Spinal cord (tissue), 9 donors: ENCODE measurements around the gene HS6ST3. TPM values are rescaled to one million over a fixed set of nuclear protein-coding genes. Genes with fewer than 3 reads are reported as not detected.

Experiments used
- DNase-seq, 6 donors: peaks; one replicate each; pipeline versions ENCODE4 v3.0.0 to v3.0.0-alpha.2; 2013 to 2015; ENCODE audit warnings: low spot score in 6 of 6, low read depth in 4 of 6
- H3K27ac ChIP-seq: one replicate; pipeline ENCODE4 v1.5.1; 2013; ENCODE audit warnings: low read depth, low read length, control low read depth
- H3K27me3 ChIP-seq: one replicate; pipeline ENCODE4 v1.6.1; 2013; ENCODE audit warnings: low read length; ENCODE audit not compliant: control insufficient read depth, insufficient read depth
- H3K36me3 ChIP-seq: one replicate; pipeline ENCODE4 v1.6.1; 2013; ENCODE audit warnings: low read length; ENCODE audit not compliant: control insufficient read depth, insufficient read depth
- H3K4me1 ChIP-seq: one replicate; pipeline ENCODE4 v1.6.1; 2013; ENCODE audit warnings: low read length; ENCODE audit not compliant: control insufficient read depth, insufficient read depth
- H3K4me3 ChIP-seq: one replicate; pipeline ENCODE4 v1.5.1; 2013; ENCODE audit warnings: low read depth, low read length, control low read depth
- H3K9me3 ChIP-seq: one replicate; pipeline ENCODE4 v1.6.1; 2013; ENCODE audit warnings: low read length; ENCODE audit not compliant: control insufficient read depth, insufficient read depth
- polyA plus RNA-seq, 2 donors: library from polyadenylated mRNA; unstranded; fragments of 120-200 nt; gene quantifications; one replicate each; pipeline ENCODE4 v1.2.1, GENCODE V29; 2013; ENCODE audit not compliant: insufficient read length in 2 of 2
- total RNA-seq, 2 donors: library from RNA; depleted of rRNA in 1 of 2; stranded (reverse); fragments of 120-200 nt in 1 of 2; fragments of >200 nt in 1 of 2; gene quantifications; one replicate each; pipeline versions ENCODE4 v1.2.3 to v1.2.4, GENCODE V29; 2013 to 2014

The HS6ST3 gene
- total and polyA plus RNA-seq, 4 donors = 7.7 to 36.2 (median 23.7) TPM

GRCh38 chr13:96880419-96880818, 790.5 kb downstream of the HS6ST3 start:
- H3K9me3 ChIP-seq = no peaks in the 10 kb centered on the region
- H3K36me3 ChIP-seq = no peaks in the 10 kb centered on the region
- no peaks in the 10 kb centered on the region for H3K4me1 ChIP-seq
- H3K27ac ChIP-seq = no peak overlapping the region
- no peak for DNase-seq
- H3K27me3 ChIP-seq = no peaks in the 10 kb centered on the region
- H3K4me3 ChIP-seq = no peak overlapping the region

Other genes starting within 250 kb of the HS6ST3 start
- gene UGGT2, start 36.7 kb upstream of the HS6ST3 start, total RNA-seq = 10 to 100 TPM; 49.6 to 74.7 TPM
- gene UGGT2, start 36.7 kb upstream of the HS6ST3 start, polyA plus RNA-seq = 10 to 100 TPM; 25.4 to 32.7 TPM